Right lobe of liver (tissue), 6 donors: Measurements from ENCODE around the gene NDE1. TPM values are rescaled to one million over a fixed set of nuclear protein-coding genes. Genes with fewer than 3 reads are reported as not detected.
"Not testable (repeated sequence)": the region's sequence is repeated elsewhere in the genome, so short reads cannot be mapped to it uniquely, and the experiment has no call there.

ENCODE experiments used
- ATAC-seq, 4 donors: fragments of 200-7000 bp; cut with Tn5 transposase; one replicate each; pipeline ENCODE4 v1.9.1; 2020; ENCODE audit warnings: mild to moderate bottlenecking in 4 of 4, moderate library complexity in 4 of 4
- DNase-seq, 3 donors: peaks; one replicate each; pipeline ENCODE4 v3.0.0-alpha.2; 2020
- H3K27ac ChIP-seq, 3 donors: fragments of 200-600 bp; one replicate each; pipeline ENCODE4 v1.8.0; 2022
- H3K27me3 ChIP-seq, 2 donors: fragments of 200-600 bp; one replicate each; pipeline ENCODE4 v1.8.0; 2022
- H3K36me3 ChIP-seq, 4 donors: fragments of 200-600 bp; sonication (generic) in 1 of 4; one replicate each; pipeline versions ENCODE4 v1.5.1 to v1.8.0; 2017 to 2022; ENCODE audit warnings: control low read depth in 1 of 4
- H3K4me1 ChIP-seq, 4 donors: fragments of 200-600 bp; sonication (generic) in 1 of 4; one replicate each; pipeline versions ENCODE4 v1.5.1 to v1.8.0; 2017 to 2022; ENCODE audit warnings: control low read depth in 1 of 4
- H3K4me3 ChIP-seq, 3 donors: fragments of 200-600 bp; one replicate each; pipeline ENCODE4 v1.8.0; 2022
- H3K9me3 ChIP-seq, 4 donors: fragments of 200-600 bp; sonication (generic) in 1 of 4; one replicate each; pipeline versions ENCODE4 v1.5.1 to v1.8.0; 2017 to 2022; ENCODE audit warnings: control low read depth in 1 of 4
- POLR2A ChIP-seq: fragments of 450-650 bp; IDR thresholded peaks from one replicate; pipeline ENCODE4 v1.6.1; 2017; ENCODE audit warnings: antibody characterized with exemption, mild to moderate bottlenecking
- WGBS: methylation state at CpG from one replicate; pipeline ENCODE4 v1.1.6; 2018; ENCODE audit warnings: low coverage, low lambda C conversion rate; ENCODE audit not compliant: insufficient coverage; ENCODE audit errors: missing lambda C conversion rate; 5-methylcytosine and 5-hydroxymethylcytosine counted together
- intact Hi-C, 2 donors: fragments of 100-400 bp; cut with DNase I; formaldehyde crosslinking; loops; one replicate each; pipeline versions ENCODE4 v1.11.2 to v1.14.1; 2022
- total RNA-seq, 6 experiments: library from RNA; depleted of rRNA in 2 of 6; stranded (reverse); fragments of >200 nt in 2 of 6; fragmentation: NEBNext Ultra II Directional in 3 of 6; extraction: Animal tissue kit (Norgen Biotek cat#: 25700) in 3 of 6; gene quantifications; one replicate each; pipeline versions ENCODE4 v1.1.0 to v1.2.4, GENCODE V29; 2016 to 2023
- TF ChIP-seq, protein P1 (sequence below), 4 donors: fragments of 200-600 bp in 3 of 4; fragments of 450-650 bp in 1 of 4; IDR thresholded peaks; one replicate each; pipeline versions ENCODE4 v1.5.1 to v1.8.0; 2016 to 2022; ENCODE audit warnings: antibody characterized with exemption in 4 of 4, mild to moderate bottlenecking in 2 of 4
- donor health status: DM: no; HTN: yes; CAD: no.
- donor health status: DM: no; HTN: no; CAD: no.
- donor health status: DM: no; HTN: no; CAD: no.
- donor health status: DM: no; HTN: yes; CAD: no.
- donor health status: DM: no; HTN: yes; CAD: no.

NDE1 gene
- total RNA-seq, 6 experiments from 2014 or later, result 3.6 to 10.2 (median 6.9) TPM

DNA sequence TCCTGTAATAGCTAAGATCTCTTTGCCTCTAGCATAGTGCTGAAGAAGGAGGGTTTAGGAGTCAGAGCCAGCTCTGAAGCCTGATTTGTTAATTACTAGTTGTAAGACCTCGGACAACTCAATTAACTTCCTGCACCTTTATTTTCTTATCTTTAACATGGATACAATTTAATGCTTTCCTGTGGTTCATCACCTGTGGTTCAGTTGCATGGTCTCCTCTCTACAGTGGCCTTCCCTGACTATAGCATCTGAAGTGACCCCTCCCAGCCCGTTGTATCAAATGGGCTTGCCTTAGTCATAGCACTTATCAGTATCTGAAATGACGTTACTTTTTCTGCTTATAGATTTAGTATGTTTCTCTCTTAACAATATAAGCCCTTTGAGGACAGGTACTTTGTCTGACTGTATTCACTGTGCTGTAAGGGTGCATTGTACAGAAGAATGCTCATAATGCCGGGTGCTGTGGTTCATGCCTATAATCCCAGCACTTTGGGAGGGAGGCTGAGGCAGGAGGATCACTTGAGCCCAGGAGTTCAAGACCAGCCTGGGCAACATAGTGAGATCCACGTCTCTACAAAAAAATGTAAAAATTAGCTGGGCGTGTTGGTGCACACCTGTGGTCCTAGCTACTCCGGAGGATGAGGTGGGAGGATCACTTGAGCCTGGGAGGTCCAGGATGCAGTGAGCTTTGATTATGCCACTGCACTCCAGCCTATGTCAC lies 2.6 kb upstream of the NDE1 start:
- Histone ChIP-seq H3K9me3 (no peaks in the 10 kb centered on the region), H3K4me3 (no peak overlapping the region), H3K27ac (no peak overlapping the region), H3K27me3 (no peaks in the 10 kb centered on the region), H3K36me3 (no peaks in the 10 kb centered on the region), H3K4me1 (peaks cover 0 to 6% (median 0%) of the 10 kb centered on the region in 4 donors)
- TF ChIP-seq, protein P1, sequence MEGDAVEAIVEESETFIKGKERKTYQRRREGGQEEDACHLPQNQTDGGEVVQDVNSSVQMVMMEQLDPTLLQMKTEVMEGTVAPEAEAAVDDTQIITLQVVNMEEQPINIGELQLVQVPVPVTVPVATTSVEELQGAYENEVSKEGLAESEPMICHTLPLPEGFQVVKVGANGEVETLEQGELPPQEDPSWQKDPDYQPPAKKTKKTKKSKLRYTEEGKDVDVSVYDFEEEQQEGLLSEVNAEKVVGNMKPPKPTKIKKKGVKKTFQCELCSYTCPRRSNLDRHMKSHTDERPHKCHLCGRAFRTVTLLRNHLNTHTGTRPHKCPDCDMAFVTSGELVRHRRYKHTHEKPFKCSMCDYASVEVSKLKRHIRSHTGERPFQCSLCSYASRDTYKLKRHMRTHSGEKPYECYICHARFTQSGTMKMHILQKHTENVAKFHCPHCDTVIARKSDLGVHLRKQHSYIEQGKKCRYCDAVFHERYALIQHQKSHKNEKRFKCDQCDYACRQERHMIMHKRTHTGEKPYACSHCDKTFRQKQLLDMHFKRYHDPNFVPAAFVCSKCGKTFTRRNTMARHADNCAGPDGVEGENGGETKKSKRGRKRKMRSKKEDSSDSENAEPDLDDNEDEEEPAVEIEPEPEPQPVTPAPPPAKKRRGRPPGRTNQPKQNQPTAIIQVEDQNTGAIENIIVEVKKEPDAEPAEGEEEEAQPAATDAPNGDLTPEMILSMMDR (IDR thresholded peaks at IDR 0.05), result no peak
- no peak for TF ChIP-seq POLR2A
- no peak for ATAC-seq
- intact Hi-C loops, result no loop called here
- 66% methylated on average over 6 of the region's 7 CpGs for WGBS
- no peak for DNase-seq

DNA sequence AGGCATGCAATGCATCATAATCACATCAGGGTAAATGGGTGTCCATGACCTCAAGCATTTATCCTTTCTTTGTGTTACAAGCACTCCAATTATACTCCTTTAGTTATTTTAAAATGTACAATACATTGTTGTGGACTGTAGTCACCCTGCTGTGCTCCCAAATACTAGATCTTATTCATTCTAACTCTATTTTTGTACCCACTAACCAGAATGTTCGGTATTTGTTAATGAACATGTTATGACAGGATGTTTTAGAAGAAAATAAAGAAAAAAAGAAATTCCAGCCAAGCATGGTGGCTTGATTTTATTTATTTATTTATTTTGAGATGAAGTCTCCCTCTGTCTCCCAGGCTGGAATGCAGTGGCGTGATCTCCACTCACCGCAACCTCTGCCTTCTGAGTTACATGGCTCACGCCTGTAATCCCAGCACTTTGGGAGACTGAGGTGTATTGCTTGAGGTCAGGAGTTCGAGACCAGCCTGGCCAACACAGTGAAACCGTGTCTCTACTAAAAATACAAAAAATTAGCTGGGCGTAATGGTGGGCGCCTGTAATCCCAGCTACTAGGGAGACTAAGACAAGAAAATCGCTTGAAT lies 1.8 kb upstream of the NDE1 start:
- Histone ChIP-seq H3K27ac (no peak overlapping the region), H3K4me3 (no peak overlapping the region), H3K9me3 (no peaks in the 10 kb centered on the region), H3K27me3 (no peaks in the 10 kb centered on the region), H3K4me1 (peaks cover 0 to 6% (median 0%) of the 10 kb centered on the region in 4 donors), H3K36me3 (no peaks in the 10 kb centered on the region)
- DNase-seq, result no peak
- ATAC-seq, result no peak
- intact Hi-C loops, result no loop called here
- WGBS, result 88% methylated on average over 9 of the region's 9 CpGs
- no peak for TF ChIP-seq POLR2A
- TF ChIP-seq, protein P1 (IDR thresholded peaks at IDR 0.05), result no peak

DNA sequence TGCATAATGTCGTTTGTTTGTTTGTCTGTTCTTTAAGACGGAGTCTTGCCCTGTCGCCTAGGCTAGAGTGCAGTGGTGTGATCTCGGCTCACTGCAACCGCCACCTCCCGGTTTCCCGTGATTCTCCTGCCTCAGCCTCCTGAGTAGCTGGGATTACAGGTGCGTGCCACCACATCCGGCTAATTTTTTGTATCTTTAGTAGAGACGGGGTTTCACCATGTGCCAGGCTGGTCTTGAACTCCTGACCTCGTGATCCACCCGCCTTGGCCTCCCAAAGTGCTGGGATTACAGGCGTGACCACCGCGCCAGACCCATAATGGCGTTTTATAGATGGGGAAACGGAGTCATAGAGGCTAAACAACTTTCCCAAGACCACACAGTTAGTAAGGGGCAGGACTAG lies 734 bp upstream of the NDE1 start:
- intact Hi-C loops, H3K36me3 ChIP-seq, ATAC-seq, H3K27me3 ChIP-seq, H3K4me1 ChIP-seq, H3K9me3 ChIP-seq, DNase-seq: not testable (repeated sequence)
- Histone ChIP-seq H3K4me3 (peak overlapping the region in 2 of 3 donors; percentile 14 to 87), H3K27ac (peak overlapping the region in 1 of 3 donors; percentile 82)
- 57% methylated on average over 15 of the region's 17 CpGs for WGBS

DNA sequence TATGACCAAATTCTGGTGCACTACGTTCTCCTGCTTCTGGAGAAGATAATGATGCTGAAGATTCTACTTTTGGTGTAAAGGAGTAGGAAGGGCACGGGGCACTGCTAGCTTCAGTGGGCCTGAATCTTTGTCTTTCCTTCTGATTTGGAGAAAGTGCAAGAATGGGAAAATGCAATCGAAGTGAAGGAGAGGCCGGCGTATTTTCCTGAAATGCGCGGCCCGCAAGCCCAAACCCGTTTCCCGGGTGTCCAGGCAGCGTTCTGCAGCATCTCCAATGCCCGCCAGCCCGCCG lies 372 bp upstream of the NDE1 start:
- no peaks in the 10 kb centered on the region for H3K9me3 ChIP-seq
- intact Hi-C loops, result no loop called here
- no peaks in the 10 kb centered on the region for H3K27me3 ChIP-seq
- H3K4me3 ChIP-seq, result peak overlapping the region; percentile 14 to 97 (median 87)
- DNase-seq (no peak), ATAC-seq (no peak)
- H3K36me3 ChIP-seq, result no peaks in the 10 kb centered on the region
- TF ChIP-seq, protein P1 (IDR thresholded peaks at IDR 0.05), result no peak
- no peak for TF ChIP-seq POLR2A
- WGBS, result 1% methylated on average over 14 of the region's 14 CpGs
- no peaks in the 10 kb centered on the region for H3K4me1 ChIP-seq
- H3K27ac ChIP-seq, result peak overlapping the region in 1 of 3 donors; percentile 82

DNA sequence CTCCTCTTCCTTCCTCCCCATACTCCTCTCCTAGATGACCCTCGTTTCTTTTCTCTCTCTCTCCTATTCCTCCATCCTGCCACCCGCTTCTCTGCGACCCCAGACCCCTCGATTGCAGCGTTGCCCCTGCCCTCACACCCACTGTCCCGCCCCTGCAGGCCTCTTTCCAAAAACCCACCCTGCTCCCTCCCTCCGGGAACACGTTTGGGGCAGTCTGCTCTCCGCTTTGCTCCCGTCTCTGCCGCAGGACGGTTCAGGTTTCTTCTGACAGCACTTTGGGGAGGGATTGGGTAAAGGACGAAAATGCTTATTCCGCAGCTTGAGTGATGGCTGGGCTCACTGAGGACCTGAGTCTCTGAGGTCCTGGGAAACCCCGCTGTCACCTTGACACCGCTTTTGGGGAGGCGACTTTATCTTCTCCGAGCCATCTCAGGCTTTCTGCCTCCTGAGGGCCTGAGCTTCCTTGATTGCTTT lies 690 bp downstream of the NDE1 start:
- intact Hi-C loops, result no loop called here
- no peaks in the 10 kb centered on the region for H3K4me1 ChIP-seq
- TF ChIP-seq, protein P1 (IDR thresholded peaks at IDR 0.05), result no peak
- no peak for TF ChIP-seq POLR2A
- H3K9me3 ChIP-seq, result no peaks in the 10 kb centered on the region
- H3K36me3 ChIP-seq, result no peaks in the 10 kb centered on the region
- peak overlapping the region; percentile 79 to 84 (median 82) for H3K27ac ChIP-seq
- DNase-seq (peak in 2 of 3 donors; percentile 40 to 63), ATAC-seq (peak; percentile 3 to 34 (median 20))
- H3K27me3 ChIP-seq, result no peaks in the 10 kb centered on the region
- WGBS, result 7% methylated on average over 17 of the region's 18 CpGs
- peak overlapping the region; percentile 63 to 97 (median 87) for H3K4me3 ChIP-seq
